Measurements from ENCODE around the gene GOLM1.

Gene GOLM1

DNA sequence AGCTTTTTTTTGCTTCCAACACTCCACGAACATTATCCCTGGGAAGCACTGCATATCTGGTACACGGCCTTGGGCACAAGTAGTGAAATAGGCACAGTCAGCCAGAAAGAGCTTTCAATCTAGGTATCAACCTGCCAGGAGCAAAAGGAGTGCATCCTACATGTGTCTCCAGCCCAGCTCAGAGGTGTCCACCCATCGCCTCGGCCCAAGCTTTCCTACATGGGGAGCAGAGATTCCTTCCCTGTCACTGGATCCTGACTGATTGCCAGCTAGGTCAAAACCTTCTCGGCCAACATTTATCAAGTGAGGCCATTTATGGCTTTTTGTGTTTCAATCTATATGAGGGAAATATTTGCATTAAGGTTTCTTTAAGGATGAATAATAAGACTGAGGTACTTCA, 55.8 kb downstream of the GOLM1 start:
- no peak for DNase-seq (ENCODE audit: low spot score)
- TF ChIP-seq, protein P1, sequence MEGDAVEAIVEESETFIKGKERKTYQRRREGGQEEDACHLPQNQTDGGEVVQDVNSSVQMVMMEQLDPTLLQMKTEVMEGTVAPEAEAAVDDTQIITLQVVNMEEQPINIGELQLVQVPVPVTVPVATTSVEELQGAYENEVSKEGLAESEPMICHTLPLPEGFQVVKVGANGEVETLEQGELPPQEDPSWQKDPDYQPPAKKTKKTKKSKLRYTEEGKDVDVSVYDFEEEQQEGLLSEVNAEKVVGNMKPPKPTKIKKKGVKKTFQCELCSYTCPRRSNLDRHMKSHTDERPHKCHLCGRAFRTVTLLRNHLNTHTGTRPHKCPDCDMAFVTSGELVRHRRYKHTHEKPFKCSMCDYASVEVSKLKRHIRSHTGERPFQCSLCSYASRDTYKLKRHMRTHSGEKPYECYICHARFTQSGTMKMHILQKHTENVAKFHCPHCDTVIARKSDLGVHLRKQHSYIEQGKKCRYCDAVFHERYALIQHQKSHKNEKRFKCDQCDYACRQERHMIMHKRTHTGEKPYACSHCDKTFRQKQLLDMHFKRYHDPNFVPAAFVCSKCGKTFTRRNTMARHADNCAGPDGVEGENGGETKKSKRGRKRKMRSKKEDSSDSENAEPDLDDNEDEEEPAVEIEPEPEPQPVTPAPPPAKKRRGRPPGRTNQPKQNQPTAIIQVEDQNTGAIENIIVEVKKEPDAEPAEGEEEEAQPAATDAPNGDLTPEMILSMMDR (IDR thresholded peaks at IDR 0.05; ENCODE audit: extremely low read depth, missing control alignments): no peak

DNA sequence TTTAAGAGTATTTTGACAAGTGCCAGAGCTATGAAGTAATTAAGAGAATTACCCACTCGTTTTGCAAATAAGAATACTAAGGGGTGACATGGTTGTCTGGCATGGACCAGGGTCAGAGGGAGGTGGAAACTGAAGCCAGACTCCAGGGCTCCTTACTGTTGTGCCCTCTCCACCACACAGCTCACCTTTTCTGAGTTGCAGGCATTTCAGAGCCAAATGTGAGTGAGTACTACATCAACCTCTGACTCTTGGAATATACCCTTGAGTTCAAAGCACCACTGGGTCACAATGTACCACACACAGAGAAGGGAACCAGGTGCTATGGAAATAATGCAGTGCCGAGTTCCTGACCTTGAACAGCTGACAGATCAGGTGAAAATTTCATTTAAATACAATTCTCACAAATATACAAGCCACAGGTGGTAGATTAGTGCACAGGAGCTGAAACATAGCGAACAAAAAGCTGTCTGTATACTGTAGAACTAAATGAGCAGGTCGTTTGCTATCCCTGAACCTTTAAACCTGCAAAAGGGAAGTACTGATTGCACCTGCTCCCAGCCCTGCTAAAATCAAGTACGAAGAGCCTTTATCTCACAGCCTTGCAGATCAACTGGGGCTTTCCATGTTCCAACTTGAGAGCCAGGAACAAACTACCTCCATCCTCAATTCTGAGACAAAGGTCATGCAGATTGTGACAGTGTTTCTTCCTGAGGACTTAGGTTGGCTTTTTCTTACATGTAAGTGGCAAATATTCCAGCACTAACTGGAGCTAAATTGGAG, 57.0 kb downstream of the GOLM1 start:
- DNase-seq (ENCODE audit: low spot score): no peak
- TF ChIP-seq, protein P1 (IDR thresholded peaks at IDR 0.05; ENCODE audit: extremely low read depth, missing control alignments): no peak

DNA sequence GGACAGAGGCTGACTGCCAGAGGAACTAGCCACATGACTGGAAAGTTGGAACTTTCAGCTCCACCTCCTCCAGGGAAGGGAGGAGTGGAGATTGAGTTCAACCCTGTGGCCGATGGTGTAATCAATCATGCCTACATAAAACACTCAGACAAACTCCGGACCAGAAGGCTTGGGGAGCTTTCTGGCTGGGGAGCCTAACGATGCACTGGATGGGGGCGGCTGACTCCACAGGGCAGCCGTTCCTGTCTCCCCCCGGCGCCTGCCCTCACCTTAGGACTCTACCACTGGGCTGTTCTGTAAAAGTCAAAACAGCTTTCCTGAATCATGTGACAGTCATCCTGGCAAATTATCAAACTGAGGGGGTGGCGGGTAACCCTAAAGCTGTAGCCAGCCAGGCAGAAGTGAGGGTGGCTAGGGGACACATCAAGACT, 58.0 kb downstream of the GOLM1 start:
- DNase-seq (ENCODE audit: low spot score): no peak
- TF ChIP-seq, protein P1 (IDR thresholded peaks at IDR 0.05; ENCODE audit: extremely low read depth, missing control alignments): no peak

DNA sequence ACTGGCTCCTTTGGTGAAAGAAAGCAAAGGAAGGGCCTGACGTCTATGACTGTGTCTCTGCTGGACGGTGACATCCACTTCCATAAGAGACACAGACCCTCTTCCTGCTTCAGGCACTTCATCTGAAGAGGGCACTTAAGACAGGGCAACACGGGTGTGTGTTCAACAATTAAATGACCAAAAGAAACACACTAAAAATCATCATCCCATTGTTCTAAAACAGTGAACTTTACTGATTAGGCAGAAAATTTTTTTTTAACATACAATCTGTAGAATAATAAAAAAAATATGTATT, 58.5 kb downstream of the GOLM1 start:
- DNase-seq (ENCODE audit: low spot score): no peak
- TF ChIP-seq, protein P1 (IDR thresholded peaks at IDR 0.05; ENCODE audit: extremely low read depth, missing control alignments): no peak

DNA sequence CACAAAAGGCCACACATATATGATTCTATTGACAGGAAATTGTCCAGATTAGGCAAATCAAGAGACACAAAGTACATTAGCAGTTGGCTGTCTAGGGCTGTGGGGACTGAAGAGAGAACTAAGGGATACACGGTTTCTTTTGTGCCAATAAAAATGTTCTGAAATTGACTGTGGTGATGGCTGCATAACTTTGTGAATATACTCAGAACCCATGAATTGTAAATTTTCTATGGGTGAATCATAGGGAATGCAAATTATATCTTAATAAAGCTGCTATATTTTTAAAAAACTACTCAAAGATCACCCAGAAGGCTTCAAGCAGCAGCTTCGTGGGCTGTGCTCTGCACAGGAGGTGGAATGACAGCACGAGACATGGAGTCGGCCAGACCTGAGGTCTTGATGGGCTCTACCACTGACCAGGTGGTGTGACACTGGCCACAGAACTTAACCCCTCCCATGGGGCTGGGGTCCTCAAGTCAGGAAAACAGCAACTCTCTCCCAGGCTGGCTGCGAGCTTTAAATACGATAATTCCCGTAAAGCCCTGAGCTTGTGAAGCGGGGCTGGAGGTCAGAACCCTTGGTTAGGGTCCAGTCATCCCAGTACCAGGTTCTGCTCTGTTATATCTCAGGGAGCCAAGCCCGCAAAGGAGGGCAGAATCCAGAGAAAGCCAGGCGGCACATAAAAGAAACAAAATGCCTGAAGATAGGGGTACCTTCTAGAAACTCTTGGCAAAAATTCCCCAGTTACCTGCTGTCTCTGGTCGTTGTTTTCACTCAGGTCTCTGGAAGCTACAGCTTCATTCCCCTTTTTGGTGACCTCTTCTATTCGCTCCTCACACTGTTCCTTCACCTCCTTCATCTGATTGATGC, 59.1 kb downstream of the GOLM1 start:
- TF ChIP-seq, protein P1 (IDR thresholded peaks at IDR 0.05; ENCODE audit: extremely low read depth, missing control alignments): no peak

DNA sequence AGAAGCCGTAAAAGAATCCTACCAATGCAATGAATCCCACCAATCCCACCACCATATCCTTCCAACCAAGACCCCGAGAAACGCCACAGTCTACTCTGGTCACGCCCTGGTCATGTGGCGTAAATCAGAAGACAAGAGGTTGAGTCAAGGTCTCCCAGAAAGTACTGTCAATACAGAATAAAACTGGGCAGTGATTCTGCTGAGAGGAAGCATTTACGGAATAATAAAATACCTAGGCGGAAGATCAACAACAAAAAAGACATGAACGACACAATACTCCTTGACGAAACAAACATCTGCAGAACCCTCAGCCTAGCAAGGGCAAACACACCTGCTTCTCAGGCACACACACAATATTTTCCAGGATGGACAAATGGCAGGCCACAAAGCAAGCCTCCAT, 62.8 kb downstream of the GOLM1 start:
- no peak for DNase-seq (ENCODE audit: low spot score)
- TF ChIP-seq, protein P1 (IDR thresholded peaks at IDR 0.05; ENCODE audit: extremely low read depth, missing control alignments): no peak

More for the DNA sequence above, 59.1 kb downstream of the GOLM1 start:
- DNase-seq (ENCODE audit: low spot score): no peak

DNA sequence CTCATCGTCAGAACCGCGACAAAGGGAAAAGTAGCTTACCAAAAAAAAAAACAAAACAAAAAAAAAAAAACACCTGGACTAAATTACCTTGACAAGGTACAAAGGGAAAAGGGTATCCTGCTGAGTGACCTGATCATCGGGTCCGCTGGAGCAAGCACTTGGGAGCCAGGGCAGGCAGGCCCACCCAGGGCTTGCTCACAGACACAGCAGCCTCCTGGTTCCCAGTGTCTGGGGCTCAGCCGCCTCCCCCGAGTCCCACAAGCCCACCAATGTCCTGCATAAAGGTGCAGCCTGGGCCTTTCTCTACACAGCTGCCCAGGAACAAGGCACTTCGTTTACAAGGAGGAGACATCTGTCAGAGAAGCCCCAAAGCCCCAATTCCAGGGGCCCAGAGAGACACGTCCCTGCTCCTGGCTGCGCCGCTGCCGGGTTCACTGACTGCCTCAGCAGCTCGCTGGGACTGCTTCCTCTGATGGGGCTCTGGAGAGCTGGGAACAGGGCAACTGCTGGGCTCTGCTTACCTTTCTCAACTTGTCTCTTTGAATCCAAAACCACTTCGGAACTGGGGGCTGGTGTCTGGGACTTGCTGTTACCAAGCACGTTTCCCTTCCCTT, 63.4 kb downstream of the GOLM1 start:
- TF ChIP-seq, protein P1 (IDR thresholded peaks at IDR 0.05; ENCODE audit: extremely low read depth, missing control alignments): no peak
- no peak for DNase-seq (ENCODE audit: low spot score)

Measured in GM20000 (cell line).